CD8-positive, alpha-beta memory T cell (primary cell): ENCODE measurements around the gene MXRA7. TPM values are rescaled to one million over a fixed set of nuclear protein-coding genes. Genes with fewer than 3 reads are reported as not detected.

Source experiments
- CTCF ChIA-PET: fragments of 350-600 bp; sonication (Branson Sonifier 250); formaldehyde crosslinking; loops from one replicate; lab custom pipeline; 2021; ENCODE audit warnings: antibody characterized with exemption; lab: Charles Lee
- POLR2A ChIA-PET: fragments of 350-600 bp; sonication (Branson Sonifier 250); formaldehyde crosslinking; loops from one replicate; lab custom pipeline; 2021; ENCODE audit warnings: antibody characterized with exemption; lab: Charles Lee
- DNase-seq, 5 donors: peaks; one replicate each; pipeline versions ENCODE4 v3.0.0 to v3.0.0-alpha.2; 2020 to 2022; ENCODE audit warnings: mixed read lengths in 1 of 5
- H3K27ac ChIP-seq: one replicate; pipeline ENCODE4 v1.7.0; 2013; ENCODE audit warnings: low read depth, mild to moderate bottlenecking, low read length, moderate library complexity
- H3K27me3 ChIP-seq: 2 replicates; pipeline ENCODE4 v1.7.0; 2013; ENCODE audit warnings: low read length, mild to moderate bottlenecking; ENCODE audit not compliant: insufficient read depth, poor library complexity, severe bottlenecking
- H3K36me3 ChIP-seq: 2 replicates; pipeline ENCODE4 v1.7.0; 2013; ENCODE audit warnings: mild to moderate bottlenecking, low read length, moderate library complexity; ENCODE audit not compliant: insufficient read depth
- H3K4me1 ChIP-seq: 2 replicates; pipeline ENCODE4 v1.7.0; 2013; ENCODE audit warnings: mild to moderate bottlenecking, low read length, moderate library complexity; ENCODE audit not compliant: insufficient read depth
- H3K4me3 ChIP-seq: 2 replicates; pipeline ENCODE4 v1.7.0; 2013; ENCODE audit warnings: mild to moderate bottlenecking, low read length
- H3K9me3 ChIP-seq: 2 replicates; pipeline ENCODE4 v1.7.0; 2013; ENCODE audit warnings: mild to moderate bottlenecking, low read length
- H3K27ac Mint-ChIP-seq, 8 donors: one replicate each; pipeline ENCODE4 v1.8.0; 2020 to 2021; ENCODE audit warnings: mixed read lengths in 8 of 8, mild to moderate bottlenecking in 6 of 8, inconsistent platforms in 3 of 8, moderate library complexity in 3 of 8
- H3K27me3 Mint-ChIP-seq, 2 donors: one replicate each; pipeline ENCODE4 v1.8.0; 2020 to 2021; ENCODE audit warnings: mixed read lengths in 2 of 2, mild to moderate bottlenecking in 1 of 2, moderate library complexity in 1 of 2
- H3K36me3 Mint-ChIP-seq, 3 donors: one replicate each; pipeline ENCODE4 v1.8.0; 2020 to 2021; ENCODE audit warnings: mixed read lengths in 3 of 3, inconsistent platforms in 1 of 3, mild to moderate bottlenecking in 1 of 3
- H3K4me1 Mint-ChIP-seq, 3 donors: one replicate each; pipeline ENCODE4 v1.8.0; 2020 to 2021; ENCODE audit warnings: mixed read lengths in 3 of 3, inconsistent platforms in 1 of 3, mild to moderate bottlenecking in 1 of 3
- H3K4me3 Mint-ChIP-seq, 7 donors: one replicate each; pipeline ENCODE4 v1.8.0; 2020 to 2021; ENCODE audit warnings: mixed read lengths in 7 of 7, mild to moderate bottlenecking in 6 of 7, moderate library complexity in 4 of 7, inconsistent platforms in 2 of 7
- H3K9me3 Mint-ChIP-seq, 5 donors: one replicate each; pipeline ENCODE4 v1.8.0; 2020 to 2022; ENCODE audit warnings: mixed read lengths in 5 of 5, mild to moderate bottlenecking in 3 of 5, moderate library complexity in 2 of 5, inconsistent platforms in 1 of 5
- polyA plus RNA-seq: library from polyadenylated mRNA; unstranded; fragments of 300-500 nt; fragmentation: Illumina TruSeq; gene quantifications from one replicate; pipeline ENCODE4 v1.2.3, GENCODE V29; 2021
- total RNA-seq, 2 experiments: library from RNA; stranded (reverse); gene quantifications; one replicate each; pipeline ENCODE4 v1.2.3, GENCODE V29; 2021

MXRA7 gene
- total and polyA plus RNA-seq, 3 experiments from 2014 or later, result 27.1 to 30.6 (median 29.1) TPM

GRCh38 chr17:76690596-76691280 lies 20.0 kb downstream of the MXRA7 start:
- Mint-ChIP-seq H3K36me3 (peaks cover 0 to 12% (median 2%) of the 10 kb centered on the region in 3 donors), H3K4me1 (peaks cover 0 to 7% (median 0%) of the 10 kb centered on the region in 3 donors), H3K4me3 (no peak overlapping the region), H3K27ac (no peak overlapping the region), H3K9me3 (no peaks in the 10 kb centered on the region), H3K27me3 (peaks cover 0 to 3% of the 10 kb centered on the region in 2 donors)
- H3K36me3 ChIP-seq, result no peaks in the 10 kb centered on the region
- no peaks in the 10 kb centered on the region for H3K9me3 ChIP-seq
- CTCF ChIA-PET, result interaction anchor here (0.9 to 1.7 kb wide), 3 partner anchors 9 to 66 kb away, joined by 3 read pairs; no protein-coding TSS in a partner anchor
- H3K4me3 ChIP-seq, result no peak overlapping the region
- H3K4me1 ChIP-seq, result no peaks in the 10 kb centered on the region
- no peaks in the 10 kb centered on the region for H3K27me3 ChIP-seq
- DNase-seq, result no peak
- POLR2A ChIA-PET, result no interaction called here
- no peak overlapping the region for H3K27ac ChIP-seq

- CTCF ChIA-PET, result no interaction called here
- DNase-seq, result no peak
- Histone ChIP-seq H3K9me3 (no peaks in the 10 kb centered on the region), H3K4me1 (no peaks in the 10 kb centered on the region), H3K36me3 (no peaks in the 10 kb centered on the region), H3K4me3 (no peak overlapping the region), H3K27me3 (no peaks in the 10 kb centered on the region), H3K27ac (no peak overlapping the region)
- Mint-ChIP-seq H3K9me3 (no peaks in the 10 kb centered on the region), H3K27ac (no peak overlapping the region), H3K36me3 (peaks cover 0 to 12% (median 2%) of the 10 kb centered on the region in 3 donors), H3K4me1 (no peaks in the 10 kb centered on the region), H3K27me3 (no peaks in the 10 kb centered on the region), H3K4me3 (peak overlapping the region in 1 of 7 donors; percentile 61)
- POLR2A ChIA-PET, result no interaction called here
Measured at GRCh38 chr17:76689859-76690258, 20.9 kb downstream of the MXRA7 start.

GRCh38 chr17:76688165-76688622 lies 22.6 kb downstream of the MXRA7 start:
- Mint-ChIP-seq H3K27ac (no peak overlapping the region), H3K36me3 (peaks cover 0 to 14% (median 2%) of the 10 kb centered on the region in 3 donors), H3K4me1 (no peaks in the 10 kb centered on the region), H3K27me3 (no peaks in the 10 kb centered on the region), H3K4me3 (no peak overlapping the region), H3K9me3 (no peaks in the 10 kb centered on the region)
- no peaks in the 10 kb centered on the region for H3K27me3 ChIP-seq
- H3K4me3 ChIP-seq, result no peak overlapping the region
- no peak overlapping the region for H3K27ac ChIP-seq
- CTCF ChIA-PET, result interaction anchor here (0.7 kb wide), 1 partner anchor 318 kb away, joined by 3 read pairs; no protein-coding TSS in a partner anchor
- no peaks in the 10 kb centered on the region for H3K36me3 ChIP-seq
- H3K4me1 ChIP-seq, result no peaks in the 10 kb centered on the region
- POLR2A ChIA-PET, result no interaction called here
- no peaks in the 10 kb centered on the region for H3K9me3 ChIP-seq
- no peak for DNase-seq

- H3K36me3 ChIP-seq, result no peaks in the 10 kb centered on the region
- no peak overlapping the region for H3K4me3 Mint-ChIP-seq
- H3K4me1 ChIP-seq, result no peaks in the 10 kb centered on the region
- no peaks in the 10 kb centered on the region for H3K9me3 ChIP-seq
- H3K27ac ChIP-seq, result no peak overlapping the region
- H3K4me3 ChIP-seq, result no peak overlapping the region
- peaks cover 0 to 2% (median under 1%) of the 10 kb centered on the region in 3 donors for H3K4me1 Mint-ChIP-seq
- no peak for DNase-seq
- CTCF ChIA-PET, result no interaction called here
- H3K36me3 Mint-ChIP-seq, result peaks cover 0 to 14% (median 2%) of the 10 kb centered on the region in 3 donors
- no peaks in the 10 kb centered on the region for H3K9me3 Mint-ChIP-seq
- no peaks in the 10 kb centered on the region for H3K27me3 Mint-ChIP-seq
- POLR2A ChIA-PET, result no interaction called here
- H3K27ac Mint-ChIP-seq, result no peak overlapping the region
- H3K27me3 ChIP-seq, result no peaks in the 10 kb centered on the region
Measured at GRCh38 chr17:76687298-76688164, 23.2 kb downstream of the MXRA7 start.

- ChIA-PET CTCF (interaction anchor here (2.0 kb wide), 1 partner anchor 164 kb away, joined by 7 read pairs; no protein-coding TSS in a partner anchor), POLR2A (no interaction called here)
- H3K4me1 ChIP-seq, result peaks cover 4% of the 10 kb centered on the region
- Mint-ChIP-seq H3K27ac (no peak overlapping the region), H3K4me3 (no peak overlapping the region), H3K27me3 (no peaks in the 10 kb centered on the region), H3K36me3 (peaks cover 0 to 18% (median 2%) of the 10 kb centered on the region in 3 donors), H3K9me3 (no peaks in the 10 kb centered on the region), H3K4me1 (peaks cover 6 to 10% (median 9%) of the 10 kb centered on the region in 3 donors)
- no peak overlapping the region for H3K27ac ChIP-seq
- H3K9me3 ChIP-seq, result no peaks in the 10 kb centered on the region
- no peaks in the 10 kb centered on the region for H3K27me3 ChIP-seq
- H3K36me3 ChIP-seq, result no peaks in the 10 kb centered on the region
- H3K4me3 ChIP-seq, result no peak overlapping the region
- DNase-seq, result no peak
Measured at GRCh38 chr17:76686538-76687297, 24.0 kb downstream of the MXRA7 start.

- H3K36me3 Mint-ChIP-seq, result peaks cover 0 to 22% (median 2%) of the 10 kb centered on the region in 3 donors
- H3K4me3 ChIP-seq, result no peak overlapping the region
- no peak overlapping the region for H3K27ac ChIP-seq
- peaks cover 13% of the 10 kb centered on the region for H3K4me1 ChIP-seq
- no peaks in the 10 kb centered on the region for H3K36me3 ChIP-seq
- H3K4me1 Mint-ChIP-seq, result peaks cover 15 to 18% (median 18%) of the 10 kb centered on the region in 3 donors
- H3K27me3 Mint-ChIP-seq, result no peaks in the 10 kb centered on the region
- H3K9me3 ChIP-seq, result no peaks in the 10 kb centered on the region
- H3K27ac Mint-ChIP-seq, result no peak overlapping the region
- H3K9me3 Mint-ChIP-seq, result no peaks in the 10 kb centered on the region
- POLR2A ChIA-PET, result no interaction called here
- CTCF ChIA-PET, result interaction anchor here (1.0 to 2.0 kb wide), 2 partner anchors 28 to 163 kb away, joined by 4 to 7 read pairs; no protein-coding TSS in a partner anchor
- no peaks in the 10 kb centered on the region for H3K27me3 ChIP-seq
- no peak for DNase-seq
- H3K4me3 Mint-ChIP-seq, result no peak overlapping the region
Measured at GRCh38 chr17:76685846-76686245, 24.9 kb downstream of the MXRA7 start.

- H3K36me3 Mint-ChIP-seq, result peaks cover 0 to 22% (median 2%) of the 10 kb centered on the region in 3 donors
- Histone ChIP-seq H3K27me3 (no peaks in the 10 kb centered on the region), H3K9me3 (no peaks in the 10 kb centered on the region), H3K4me3 (no peak overlapping the region), H3K36me3 (no peaks in the 10 kb centered on the region), H3K4me1 (peaks cover 13% of the 10 kb centered on the region), H3K27ac (no peak overlapping the region)
- no peaks in the 10 kb centered on the region for H3K27me3 Mint-ChIP-seq
- ChIA-PET POLR2A (no interaction called here), CTCF (interaction anchor here (0.9 to 2.0 kb wide), 3 partner anchors 28 to 371 kb away, joined by 3 to 7 read pairs (median 4); no protein-coding TSS in a partner anchor)
- peaks cover 15 to 18% (median 18%) of the 10 kb centered on the region in 3 donors for H3K4me1 Mint-ChIP-seq
- H3K27ac Mint-ChIP-seq, result no peak overlapping the region
- H3K4me3 Mint-ChIP-seq, result no peak overlapping the region
- no peaks in the 10 kb centered on the region for H3K9me3 Mint-ChIP-seq
- DNase-seq, result no peak
Measured at GRCh38 chr17:76685366-76685765, 25.4 kb downstream of the MXRA7 start.
